H1 (cell line): ENCODE results near the gene TANC1. TPM values are rescaled to one million over a fixed set of nuclear protein-coding genes. Genes with fewer than 3 reads are reported as not detected.

Source experiments
- CTCF ChIA-PET: fragments of 300-600 bp; sonication (Branson Sonifier 250); formaldehyde crosslinking; loops from one replicate; lab custom pipeline; 2021; ENCODE audit not compliant: partially characterized antibody; lab: Charles Lee
- POLR2A ChIA-PET: fragments of 300-600 bp; sonication (Branson Sonifier 250); formaldehyde crosslinking; loops from one replicate; lab custom pipeline; 2021; ENCODE audit warnings: inconsistent platforms; ENCODE audit not compliant: partially characterized antibody; lab: Charles Lee
- DNase-seq, 2 experiments: peaks; one replicate each; pipeline versions ENCODE4 v3.0.0 to v3.0.0-alpha.2; 2010 to 2022; ENCODE audit warnings: low spot score in 2 of 2, low read depth in 1 of 2, mixed read lengths in 1 of 2
- FAIRE-seq: peaks from 2 replicates; lab custom pipeline; 2011; peaks lifted over from hg19 to GRCh38; lab: Jason Lieb, UNC
- H2AFZ ChIP-seq: 2 replicates; pipeline ENCODE4 v1.8.1; 2012; ENCODE audit warnings: low read length, inconsistent platforms
- H2AK5ac ChIP-seq: 2 replicates; pipeline ENCODE4 v1.6.1; 2013; ENCODE audit warnings: low read depth, low read length
- H2BK120ac ChIP-seq: replicated peaks from 2 replicates; pipeline ENCODE3; 2013; ENCODE audit warnings: low read depth, low read length, inconsistent platforms
- H2BK12ac ChIP-seq: 2 replicates; pipeline ENCODE4 v1.6.1; 2013; ENCODE audit warnings: low read depth, low read length
- H2BK15ac ChIP-seq: 2 replicates; pipeline ENCODE4 v1.6.1; 2013; ENCODE audit warnings: low read length
- H2BK20ac ChIP-seq: 2 replicates; pipeline ENCODE4 v1.6.1; 2013; ENCODE audit warnings: low read length
- H2BK5ac ChIP-seq: 2 replicates; pipeline ENCODE4 v1.6.1; 2013; ENCODE audit warnings: low read depth, low read length
- H3K14ac ChIP-seq: 2 replicates; pipeline ENCODE4 v1.6.1; 2013; ENCODE audit warnings: inconsistent platforms; ENCODE audit not compliant: insufficient read length
- H3K18ac ChIP-seq: 2 replicates; pipeline ENCODE4 v1.6.1; 2013; ENCODE audit warnings: low read length; ENCODE audit errors: extremely low read depth
- H3K23ac ChIP-seq: 2 replicates; pipeline ENCODE4 v1.6.1; 2013; ENCODE audit warnings: inconsistent platforms; ENCODE audit not compliant: insufficient read length
- H3K23me2 ChIP-seq: 2 replicates; pipeline ENCODE4 v1.6.1; 2013; ENCODE audit warnings: low read depth, low read length
- H3K27ac ChIP-seq: 2 replicates; pipeline ENCODE4 v1.6.1; 2011; ENCODE audit warnings: low read depth, low read length, inconsistent platforms
- H3K27me3 ChIP-seq, 4 experiments: replicated peaks in 1 of 4; 1 replicate in 1 of 4; 2 replicates in 3 of 4; pipeline versions ENCODE4 v1.6.1 to v1.8.1; 2011 to 2013; ENCODE audit warnings: low read length in 3 of 4, mild to moderate bottlenecking in 3 of 4, inconsistent platforms in 2 of 4, mixed read lengths in 2 of 4, moderate library complexity in 1 of 4; ENCODE audit not compliant: control insufficient read depth in 3 of 4, insufficient read depth in 3 of 4; ENCODE audit errors: extremely low read depth in 1 of 4
- H3K36me3 ChIP-seq, 4 experiments: 2 replicates each; pipeline versions ENCODE4 v1.6.1 to v1.8.1; 2011 to 2013; ENCODE audit warnings: mild to moderate bottlenecking in 4 of 4, low read length in 3 of 4, moderate library complexity in 2 of 4, control low read depth in 1 of 4, inconsistent platforms in 1 of 4; ENCODE audit not compliant: insufficient read depth in 4 of 4, control insufficient read depth in 2 of 4
- H3K4ac ChIP-seq: replicated peaks from 2 replicates; pipeline ENCODE3; 2013; ENCODE audit warnings: low read length, low read depth, mixed read lengths, inconsistent platforms; ENCODE audit not compliant: insufficient read length
- H3K4me1 ChIP-seq, 4 experiments: replicated peaks in 1 of 4; 1 replicate in 1 of 4; 2 replicates in 3 of 4; pipeline versions ENCODE4 v1.6.1 to v1.8.1; 2011 to 2013; ENCODE audit warnings: low read length in 3 of 4, inconsistent platforms in 2 of 4, mixed read lengths in 1 of 4; ENCODE audit not compliant: insufficient read depth in 4 of 4, control insufficient read depth in 3 of 4
- H3K4me2 ChIP-seq, 2 experiments: 2 replicates each; pipeline versions ENCODE4 v1.6.1 to v1.8.1; 2011 to 2013; ENCODE audit warnings: low read depth in 2 of 2, low read length in 2 of 2, control low read depth in 1 of 2, inconsistent platforms in 1 of 2, mild to moderate bottlenecking in 1 of 2; ENCODE audit not compliant: insufficient read depth in 1 of 2
- H3K4me3 ChIP-seq, 4 experiments: fragments of 200-600, 300-600 bp in 1 of 4; sonication (generic), shearing (Covaris generic), sonication (Bioruptor Twin) in 1 of 4; 2 replicates each; pipeline versions ENCODE4 v1.5.1 to v1.8.1; 2011 to 2016; ENCODE audit warnings: low read length in 4 of 4, low read depth in 3 of 4, control low read depth in 2 of 4, inconsistent platforms in 2 of 4, mild to moderate bottlenecking in 2 of 4, mixed read lengths in 1 of 4, moderate library complexity in 1 of 4; ENCODE audit not compliant: insufficient read depth in 2 of 4; ENCODE audit errors: extremely low read depth in 1 of 4
- H3K56ac ChIP-seq: replicated peaks from 2 replicates; pipeline ENCODE3; 2013; ENCODE audit warnings: low read depth, mild to moderate bottlenecking, mixed read lengths, low read length, inconsistent platforms; ENCODE audit not compliant: insufficient read length
- H3K79me1 ChIP-seq: 2 replicates; pipeline ENCODE4 v1.6.1; 2013; ENCODE audit warnings: low read depth, low read length, control low read depth
- H3K79me2 ChIP-seq, 2 experiments: 2 replicates each; pipeline versions ENCODE4 v1.6.1 to v1.8.1; 2012 to 2013; ENCODE audit warnings: low read length in 2 of 2, mild to moderate bottlenecking in 2 of 2, inconsistent platforms in 1 of 2; ENCODE audit not compliant: insufficient read depth in 2 of 2, control insufficient read depth in 1 of 2
- H3K9ac ChIP-seq, 4 experiments: replicated peaks in 1 of 4; 1 replicate in 1 of 4; 2 replicates in 3 of 4; pipeline versions ENCODE4 v1.6.1 to v1.8.1; 2011 to 2013; ENCODE audit warnings: low read depth in 3 of 4, low read length in 3 of 4, control low read depth in 2 of 4, mild to moderate bottlenecking in 2 of 4, moderate library complexity in 2 of 4, inconsistent platforms in 1 of 4; ENCODE audit errors: extremely low read depth in 1 of 4
- H3K9me3 ChIP-seq, 2 experiments: 2 replicates each; pipeline versions ENCODE4 v1.6.1 to v1.8.1; 2012 to 2013; ENCODE audit warnings: mild to moderate bottlenecking in 2 of 2, moderate library complexity in 2 of 2, control low read depth in 1 of 2, inconsistent platforms in 1 of 2, low read depth in 1 of 2, low read length in 1 of 2, mixed read lengths in 1 of 2; ENCODE audit not compliant: insufficient read depth in 2 of 2
- H4K20me1 ChIP-seq, 2 experiments: replicated peaks in 1 of 2; 2 replicates each; pipeline versions ENCODE3 to v1.8.1; 2011 to 2013; ENCODE audit warnings: inconsistent platforms in 2 of 2, low read length in 2 of 2, mild to moderate bottlenecking in 1 of 2; ENCODE audit not compliant: insufficient read depth in 2 of 2, control insufficient read depth in 1 of 2
- H4K5ac ChIP-seq: 2 replicates; pipeline ENCODE4 v1.6.1; 2013; ENCODE audit warnings: low read length, low read depth, mixed read lengths, inconsistent platforms; ENCODE audit not compliant: insufficient read length
- H4K8ac ChIP-seq: 2 replicates; pipeline ENCODE4 v1.8.0; 2013; ENCODE audit warnings: mild to moderate bottlenecking, moderate library complexity, low read length, inconsistent platforms; ENCODE audit not compliant: insufficient read depth; ENCODE audit errors: extremely low read depth
- H4K91ac ChIP-seq: replicated peaks from 2 replicates; pipeline ENCODE3; 2013; ENCODE audit warnings: low read length, mixed read lengths, inconsistent platforms; ENCODE audit not compliant: insufficient read length
- BCL11A ChIP-seq, 2 experiments: IDR thresholded peaks; one replicate each; pipeline ENCODE4 v1.6.1; 2011; ENCODE audit warnings: low read depth in 2 of 2, low read length in 2 of 2, mild to moderate bottlenecking in 2 of 2
- BRCA1 ChIP-seq: IDR thresholded peaks from 2 replicates; pipeline ENCODE4 v1.6.1; 2012; ENCODE audit warnings: low read depth, low read length, improper control_type of control experiment
- CBX5 ChIP-seq: fragments of 300-800, 300-1000 bp; sonication (generic); IDR thresholded peaks from 2 replicates; pipeline ENCODE4 v1.7.1; 2016; ENCODE audit warnings: antibody characterized with exemption, low read length, low read depth
- CREB1 ChIP-seq: IDR thresholded peaks from 2 replicates; pipeline ENCODE4 v1.6.1; 2012; ENCODE audit warnings: inconsistent platforms
- GTF2F1 ChIP-seq: IDR thresholded peaks from 2 replicates; pipeline ENCODE4 v1.6.1; 2012; ENCODE audit warnings: low read depth, low read length, improper control_type of control experiment, borderline replicate concordance
- HDAC2 ChIP-seq, 2 experiments: fragments of 300-600 bp in 1 of 2; sonication (generic) in 1 of 2; IDR thresholded peaks; 2 replicates each; pipeline ENCODE4 v1.6.1; 2011 to 2012; ENCODE audit warnings: low read depth in 2 of 2, low read length in 2 of 2, mild to moderate bottlenecking in 2 of 2, moderate library complexity in 2 of 2, borderline replicate concordance in 1 of 2, inconsistent platforms in 1 of 2
- KDM1A ChIP-seq: fragments of 200-600, 300-600 bp; sonication (generic); IDR thresholded peaks from 2 replicates; pipeline ENCODE4 v1.7.1; 2016; ENCODE audit warnings: mild to moderate bottlenecking, low read length, borderline replicate concordance
- MAFK ChIP-seq: IDR thresholded peaks from 2 replicates; pipeline ENCODE4 v1.6.1; 2012; ENCODE audit warnings: low read depth, mild to moderate bottlenecking, improper control_type of control experiment, low read length
- RAD21 ChIP-seq, 2 experiments: IDR thresholded peaks in 1 of 2; conservative IDR thresholded peaks in 1 of 2; 2 replicates each; pipeline ENCODE4 v1.6.1; 2011; ENCODE audit warnings: low read depth in 2 of 2, low read length in 2 of 2, improper control_type of control experiment in 1 of 2, inconsistent platforms in 1 of 2, mild to moderate bottlenecking in 1 of 2, moderate library complexity in 1 of 2
- RXRA ChIP-seq: IDR thresholded peaks from 2 replicates; pipeline ENCODE4 v1.6.1; 2011; ENCODE audit warnings: low read depth, mild to moderate bottlenecking, low read length, moderate library complexity; ENCODE audit not compliant: insufficient read depth
- SP1 ChIP-seq: IDR thresholded peaks from 2 replicates; pipeline ENCODE4 v1.6.1; 2011; ENCODE audit warnings: low read depth, low read length
- SP2 ChIP-seq: IDR thresholded peaks from 2 replicates; pipeline ENCODE4 v1.6.1; 2012; ENCODE audit warnings: mild to moderate bottlenecking, low read length, inconsistent platforms
- SP4 ChIP-seq: IDR thresholded peaks from 2 replicates; pipeline ENCODE4 v1.6.1; 2012; ENCODE audit warnings: low read length, inconsistent platforms
- YY1 ChIP-seq: IDR thresholded peaks from 2 replicates; pipeline ENCODE4 v1.6.1; 2011; ENCODE audit warnings: low read depth, mild to moderate bottlenecking, low read length
- WGBS, 2 experiments: shearing (Covaris generic) in 1 of 2; methylation state at CpG; one replicate each; pipeline versions ENCODE4 v1.1.6 to v1.1.7; 2013 to 2015; ENCODE audit warnings: low lambda C conversion rate in 2 of 2, mixed read lengths in 2 of 2, inconsistent platforms in 1 of 2, low coverage in 1 of 2, missing lambda C conversion rate in 1 of 2; ENCODE audit not compliant: insufficient replicate concordance in 2 of 2, insufficient coverage in 1 of 2, insufficient read length in 1 of 2; ENCODE audit errors: extremely low coverage in 1 of 2, missing lambda C conversion rate in 1 of 2; 5-methylcytosine and 5-hydroxymethylcytosine counted together
- polyA plus RNA-seq, 7 experiments: library from polyadenylated mRNA; depleted of rRNA in 3 of 7; stranded (reverse) in 5 of 7; unstranded in 2 of 7; fragments of >200 nt in 5 of 7; fragments of 200-250 nt in 2 of 7; gene quantifications; 1 replicate in 5 of 7; 2 replicates in 1 of 7; 4 replicates in 1 of 7; pipeline versions ENCODE4 v1.2.1 to v1.2.3, GENCODE V29; 2011 to 2013; ENCODE audit warnings: missing spikeins in 2 of 7, mixed read lengths in 2 of 7
- total RNA-seq: library from RNA; stranded (reverse); fragmentation: NEBNext Ultra II Directional; extraction: Animal tissue kit (Norgen Biotek cat#: 25700); gene quantifications from 2 replicates; pipeline ENCODE4 v1.2.1, GENCODE V29; 2021
- TF ChIP-seq, protein P1 (sequence below): IDR thresholded peaks from 2 replicates; pipeline ENCODE4 v1.6.1; 2012; ENCODE audit warnings: inconsistent platforms

Gene TANC1
- total and polyA plus RNA-seq, 2 of the 8 experiments (the other 6 are each of a cell fraction or from before 2014, with no cell fraction given): 4.1 to 7.6 TPM

DNA sequence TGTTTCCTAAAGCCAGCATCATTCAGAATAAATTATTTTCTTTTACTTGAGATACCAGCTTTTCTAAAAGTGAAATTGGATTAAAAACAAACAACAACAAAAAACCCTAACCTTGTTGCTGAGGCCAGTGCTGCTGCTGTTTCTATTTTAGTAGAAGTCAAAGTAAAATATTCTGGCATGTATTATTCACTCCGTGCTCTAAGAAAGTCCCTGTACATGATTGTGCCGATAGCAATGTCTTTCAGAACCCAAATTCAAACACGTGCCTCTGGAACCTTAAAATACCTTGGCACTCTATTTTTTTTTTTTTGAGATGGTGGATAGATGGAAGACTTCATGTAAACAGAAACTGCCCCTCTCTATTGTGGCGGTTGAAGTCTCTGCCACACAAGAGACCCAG, 43.7 kb downstream of the TANC1 start:
- Histone ChIP-seq H3K23ac (no peak overlapping the region), H4K20me1 (peaks cover 0 to 2% of the 10 kb centered on the region in 2 experiments), H3K4ac (no peak overlapping the region), H2BK120ac (no peak overlapping the region), H3K79me1 (no peaks in the 10 kb centered on the region), H4K5ac (no peak overlapping the region), H3K23me2 (no peaks in the 10 kb centered on the region), H2BK20ac (no peak overlapping the region), H2BK12ac (no peak overlapping the region), H3K14ac (no peak overlapping the region), H4K91ac (no peak overlapping the region), H3K56ac (no peak overlapping the region), H2BK15ac (no peak overlapping the region), H2AK5ac (no peak overlapping the region), H3K9ac (no peak overlapping the region), H3K9me3 (peaks cover 16 to 18% of the 10 kb centered on the region in 2 experiments; a peak in 3 of 4 replicates), H3K4me1 (peaks cover 0 to 3% (median 0%) of the 10 kb centered on the region in 4 experiments; a peak in 3 of 7 replicates), H3K27ac (no peak overlapping the region), H3K4me3 (no peak overlapping the region), H2AFZ (no peak overlapping the region), H3K27me3 (no peaks in the 10 kb centered on the region), H2BK5ac (no peak overlapping the region), H3K36me3 (no peaks in the 10 kb centered on the region), H3K18ac (no peak overlapping the region), H3K4me2 (no peak overlapping the region), H4K8ac (no peak overlapping the region), H3K79me2 (no peaks in the 10 kb centered on the region)
- no peak for FAIRE-seq
- ChIA-PET CTCF (interaction anchor here (1.0 to 2.1 kb wide), 3 partner anchors 9 to 256 kb away, joined by 3 to 7 read pairs (median 3); no protein-coding TSS in a partner anchor), POLR2A (interaction anchor here (0.6 to 0.7 kb wide), 2 partner anchors 53 to 101 kb away, joined by 3 read pairs; no protein-coding TSS in a partner anchor)
- DNase-seq: no peak
- WGBS, 2 experiments: 91% methylated on average over 4 of the region's 4 CpGs; no CpG with 5 or more reads in 1 of the 2 experiments
- no peak for TF ChIP-seq RXRA
- no peak for TF ChIP-seq SP1
- TF ChIP-seq GTF2F1: no peak
- TF ChIP-seq BRCA1: no peak
- TF ChIP-seq BCL11A (IDR thresholded peaks at IDR 0.05; ENCODE audit: low read depth in 2 of 2, low read length in 2 of 2): no peak
- no peak for TF ChIP-seq YY1
- TF ChIP-seq SP4: no peak
- no peak for TF ChIP-seq SP2
- no peak for TF ChIP-seq CREB1
- TF ChIP-seq KDM1A: no peak
- no peak for TF ChIP-seq CBX5
- no peak for TF ChIP-seq HDAC2 (IDR thresholded peaks at IDR 0.05; ENCODE audit: borderline replicate concordance in 1 of 2, low read depth in 2 of 2, low read length in 2 of 2)
- no peak for TF ChIP-seq MAFK
- TF ChIP-seq, protein P1, sequence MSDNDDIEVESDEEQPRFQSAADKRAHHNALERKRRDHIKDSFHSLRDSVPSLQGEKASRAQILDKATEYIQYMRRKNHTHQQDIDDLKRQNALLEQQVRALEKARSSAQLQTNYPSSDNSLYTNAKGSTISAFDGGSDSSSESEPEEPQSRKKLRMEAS: no peak
- no peak for TF ChIP-seq RAD21 (IDR thresholded peaks at IDR 0.05 in 1 of 2, conservative IDR thresholded peaks at IDR 0.05 in 1 of 2; ENCODE audit: low read depth in 2 of 2, low read length in 2 of 2)
